NCI-H524 (cell line): ENCODE data around the gene DOK3.

Experiments used
- DNase-seq, 2 experiments: peaks; one replicate each; lab custom pipeline; 2025; lab: John Stamatoyannopoulos, UW

The DOK3 gene, protein sequence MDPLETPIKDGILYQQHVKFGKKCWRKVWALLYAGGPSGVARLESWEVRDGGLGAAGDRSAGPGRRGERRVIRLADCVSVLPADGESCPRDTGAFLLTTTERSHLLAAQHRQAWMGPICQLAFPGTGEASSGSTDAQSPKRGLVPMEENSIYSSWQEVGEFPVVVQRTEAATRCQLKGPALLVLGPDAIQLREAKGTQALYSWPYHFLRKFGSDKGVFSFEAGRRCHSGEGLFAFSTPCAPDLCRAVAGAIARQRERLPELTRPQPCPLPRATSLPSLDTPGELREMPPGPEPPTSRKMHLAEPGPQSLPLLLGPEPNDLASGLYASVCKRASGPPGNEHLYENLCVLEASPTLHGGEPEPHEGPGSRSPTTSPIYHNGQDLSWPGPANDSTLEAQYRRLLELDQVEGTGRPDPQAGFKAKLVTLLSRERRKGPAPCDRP

GRCh38 chr5:177509381-177509951 lies at the start of gene DOK3:
DOK3 (minus strand) TSS chr5:177509826; CDS start chr5:177509540, 286 bp downstream.
- no peak for DNase-seq

GRCh38 chr5:177557796-177558195 lies 48.2 kb upstream of the DOK3 start:
- no peak for DNase-seq

- no peak for DNase-seq
Observed at GRCh38 chr5:177557041-177557647, 47.5 kb upstream of the DOK3 start.

GRCh38 chr5:177555665-177556064 lies 46.0 kb upstream of the DOK3 start:
- DNase-seq = no peak

DNA sequence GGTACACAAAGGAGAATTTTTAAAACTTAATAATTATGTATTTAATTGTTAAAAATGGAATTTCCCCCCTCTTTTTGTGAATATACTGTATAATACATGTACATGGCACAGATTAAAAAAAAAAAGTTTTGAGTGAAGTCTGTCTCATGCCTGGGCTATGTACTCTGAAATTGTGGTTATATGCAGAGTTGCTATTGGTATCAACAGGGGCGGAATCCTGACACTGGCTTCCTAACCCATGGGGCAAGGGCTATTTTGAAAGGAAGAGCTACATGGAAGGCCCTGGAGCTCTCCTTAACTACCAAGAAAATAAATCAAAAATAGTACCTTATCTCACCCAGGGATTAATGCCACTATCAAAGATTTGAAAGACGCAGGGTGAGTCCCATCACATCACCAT lies 45.6 kb upstream of the DOK3 start:
- DNase-seq = no peak

- peak; percentile 87 to 88 for DNase-seq
Observed at GRCh38 chr5:177554474-177555111, 45.0 kb upstream of the DOK3 start, which contains the start of gene FAM193B. FAM193B (minus strand) TSS chr5:177554563; CDS start chr5:177554458, 105 bp downstream.

DNA sequence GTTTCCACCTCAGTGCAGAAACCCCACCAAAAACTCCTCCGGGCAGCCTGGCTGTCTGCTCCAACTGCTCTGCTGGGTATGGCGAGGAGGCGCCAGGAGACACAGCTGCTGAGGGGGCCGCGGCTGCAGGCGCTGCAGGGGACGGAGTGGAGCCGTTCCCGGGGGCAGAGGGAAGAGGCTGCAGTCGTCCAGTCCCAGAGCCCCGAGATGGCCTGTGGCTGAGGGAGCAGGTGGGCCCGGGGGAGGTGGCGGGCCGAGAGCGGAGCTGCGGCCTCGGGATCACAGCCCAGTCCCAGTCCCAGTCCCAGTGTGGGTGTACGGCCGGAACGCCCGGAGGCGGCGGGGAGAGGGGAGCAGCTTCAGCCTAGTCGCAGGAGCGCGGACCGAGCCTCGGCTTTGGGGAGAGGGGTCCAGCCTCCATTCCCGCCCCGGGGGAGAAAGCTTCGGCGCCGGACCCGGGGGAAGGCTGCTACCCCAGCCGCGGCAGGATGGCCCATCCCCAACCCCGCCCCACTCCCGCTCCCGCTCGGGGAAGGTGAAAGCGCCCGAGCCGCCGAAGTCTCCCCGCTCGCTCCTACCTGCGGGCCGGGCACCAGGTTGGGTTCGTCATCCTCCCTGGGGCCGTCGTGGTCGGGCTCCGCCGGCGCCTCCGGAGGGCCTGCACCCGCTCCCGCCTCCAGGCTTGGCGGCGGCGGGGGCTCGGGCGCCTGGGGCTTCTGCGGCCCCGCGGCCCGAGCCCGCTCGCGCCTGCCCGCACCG lies 44.2 kb upstream of the DOK3 start:
- DNase-seq = peak in 1 of 2 experiments; percentile 6

- DNase-seq = no peak
Observed at GRCh38 chr5:177552839-177553455, 43.3 kb upstream of the DOK3 start.

DNA sequence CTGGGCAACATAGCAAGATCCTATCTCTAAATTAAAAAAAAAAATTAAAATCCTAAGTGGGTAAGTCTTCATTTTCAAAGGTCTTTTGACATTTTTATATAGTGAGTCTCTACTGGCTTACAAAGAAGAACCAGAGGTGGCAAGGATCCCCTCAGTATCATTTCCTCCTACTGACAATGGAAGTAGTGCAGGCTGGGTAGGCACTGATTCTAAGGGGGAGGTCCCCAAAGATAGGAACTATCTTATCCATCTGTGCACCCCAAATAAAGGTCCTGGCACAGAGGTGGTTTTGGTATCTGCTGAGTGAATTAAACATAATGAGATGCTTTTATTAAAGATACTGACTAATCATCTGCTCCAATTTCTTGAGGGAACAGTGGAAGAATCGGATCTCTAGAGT lies 40.5 kb upstream of the DOK3 start:
- DNase-seq = no peak

DNA sequence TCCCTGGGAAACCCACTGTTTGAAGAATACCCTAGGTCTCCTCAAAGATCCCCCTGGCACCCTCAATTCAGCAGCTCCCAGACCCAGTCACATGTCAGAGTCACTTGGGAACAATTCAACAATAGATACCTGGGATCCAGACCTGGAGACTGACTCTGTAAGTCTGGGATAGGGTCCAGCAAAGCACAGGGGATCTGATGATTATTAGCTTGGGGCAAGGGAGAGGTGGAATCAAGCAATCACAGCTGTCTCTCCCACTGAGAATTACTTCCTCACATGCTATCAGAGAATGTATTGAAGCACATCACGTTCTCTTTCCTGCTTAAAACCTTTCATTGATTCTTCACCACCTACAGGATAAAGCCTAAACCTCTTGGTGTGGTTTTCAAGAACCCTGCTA lies 38.9 kb upstream of the DOK3 start:
- DNase-seq = no peak

DNA sequence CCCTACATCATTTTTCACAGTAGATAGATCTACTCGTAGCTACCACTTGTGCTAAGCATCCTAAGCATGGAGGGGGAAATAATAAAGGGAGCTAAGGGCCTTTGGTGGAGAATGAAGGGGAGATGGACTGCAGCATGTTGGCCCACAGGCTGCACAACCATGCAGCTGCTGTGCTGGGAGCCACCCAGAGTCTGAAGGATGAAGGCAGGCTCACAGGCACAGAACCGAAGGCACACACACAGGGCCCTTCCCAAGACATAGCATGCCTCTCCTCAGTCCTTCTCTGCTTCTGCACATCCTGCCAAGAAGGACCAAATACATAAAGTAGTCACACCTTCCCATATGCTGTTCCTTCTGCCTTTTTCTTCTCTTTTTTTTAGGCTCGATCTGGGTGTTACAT lies 38.1 kb upstream of the DOK3 start:
- no peak for DNase-seq

- peak in 1 of 2 experiments; percentile 37 for DNase-seq
Observed at GRCh38 chr5:177546258-177546741, 36.7 kb upstream of the DOK3 start.

GRCh38 chr5:177545487-177546257 lies 36.0 kb upstream of the DOK3 start:
- no peak for DNase-seq

- peak; percentile 49 to 74 for DNase-seq
Observed at GRCh38 chr5:177542816-177543465, 33.3 kb upstream of the DOK3 start.

- DNase-seq = no peak
Observed at GRCh38 chr5:177540438-177540837, 30.8 kb upstream of the DOK3 start.

DNA sequence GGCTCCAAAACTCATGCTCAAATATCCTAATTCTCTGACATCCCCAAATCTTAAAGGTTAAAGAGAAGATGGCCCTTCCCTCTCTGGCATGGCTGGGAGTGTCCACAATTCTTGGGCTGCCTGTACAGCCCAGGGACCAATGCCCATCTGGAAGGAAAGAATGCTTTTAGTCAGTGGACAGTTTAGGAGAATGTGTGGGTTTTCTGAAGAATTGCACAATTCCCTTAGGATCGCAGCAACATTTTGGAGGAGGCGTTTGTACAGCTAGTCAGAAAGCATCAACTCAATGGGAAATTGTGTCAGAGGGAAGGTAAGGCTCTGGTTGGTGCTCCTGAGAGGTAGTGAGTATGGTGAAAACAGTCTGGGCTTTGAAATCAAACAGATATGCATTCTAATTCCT lies 29.8 kb upstream of the DOK3 start:
- DNase-seq = no peak

DNA sequence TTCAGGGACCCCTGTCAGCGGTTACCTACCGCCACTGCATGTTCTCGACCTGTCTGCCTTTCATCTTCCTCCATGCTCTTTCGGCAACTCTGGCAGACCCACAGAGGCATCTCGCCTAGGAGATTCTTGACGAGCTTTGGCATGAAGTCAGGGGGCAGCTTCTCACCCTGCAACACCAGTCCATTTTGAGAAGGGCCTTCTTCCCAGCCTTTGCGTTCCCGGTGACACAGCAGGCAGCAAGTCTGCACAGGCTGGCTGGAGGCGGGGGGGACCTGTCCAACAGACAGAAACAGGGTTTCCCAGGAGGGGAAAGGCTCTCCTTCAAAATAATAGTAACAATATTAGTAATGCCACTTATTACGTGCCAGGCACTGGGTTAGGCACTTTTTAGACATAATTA lies 29.2 kb upstream of the DOK3 start:
- no peak for DNase-seq

GRCh38 chr5:177537389-177538361 lies 28.0 kb upstream of the DOK3 start:
- no peak for DNase-seq

- DNase-seq = no peak
Observed at GRCh38 chr5:177536386-177536785, 26.8 kb upstream of the DOK3 start.
